B cell (primary cell): ENCODE data around the gene FAM24B. TPM values are rescaled to one million over a fixed set of nuclear protein-coding genes. Genes with fewer than 3 reads are reported as not detected.

Experiments
- ATAC-seq: fragments of 200-7000 bp; cut with Tn5 transposase; one replicate; pipeline ENCODE4 v1.10.0; 2021; ENCODE audit warnings: low read depth, mild to moderate bottlenecking, moderate number of reproducible peaks, moderate library complexity
- CTCF ChIA-PET: fragments of 350-600 bp; sonication (Branson Sonifier 250); formaldehyde crosslinking; loops from one replicate; lab custom pipeline; 2021; ENCODE audit warnings: antibody characterized with exemption, inconsistent platforms; lab: Charles Lee
- POLR2A ChIA-PET: fragments of 350-600 bp; sonication (Branson Sonifier 250); formaldehyde crosslinking; loops from one replicate; lab custom pipeline; 2021; ENCODE audit warnings: antibody characterized with exemption; lab: Charles Lee
- DNase-seq: peaks from one replicate; pipeline ENCODE4 v3.0.0; 2013
- H2AFZ ChIP-seq: 2 replicates; pipeline ENCODE4 v1.6.1; 2012; ENCODE audit warnings: mild to moderate bottlenecking, low read depth, low read length; ENCODE audit not compliant: insufficient read depth, poor library complexity, severe bottlenecking
- H3K27ac ChIP-seq, 2 donors: 1 replicate in 1 of 2; 2 replicates in 1 of 2; pipeline ENCODE4 v1.5.1; 2012 to 2013; ENCODE audit warnings: low read length in 2 of 2, mild to moderate bottlenecking in 2 of 2, moderate library complexity in 1 of 2
- H3K27me3 ChIP-seq, 4 experiments: fragments of 200-600 bp in 1 of 4; sonication (generic) in 1 of 4; replicated peaks in 1 of 4; 1 replicate in 2 of 4; 2 replicates in 2 of 4; pipeline versions ENCODE4 v1.6.1 to v1.7.0; 2013 to 2016; ENCODE audit warnings: low read length in 3 of 4, mild to moderate bottlenecking in 2 of 4, mixed read lengths in 1 of 4, moderate library complexity in 1 of 4; ENCODE audit not compliant: insufficient read depth in 4 of 4, control insufficient read depth in 3 of 4; ENCODE audit errors: control extremely low read depth in 1 of 4
- H3K36me3 ChIP-seq, 2 experiments: replicated peaks in 1 of 2; 1 replicate in 1 of 2; 2 replicates in 1 of 2; pipeline versions ENCODE4 v1.6.1 to v1.7.1; 2013; ENCODE audit warnings: low read length in 1 of 2; ENCODE audit not compliant: insufficient read depth in 2 of 2, control insufficient read depth in 1 of 2; ENCODE audit errors: control extremely low read depth in 1 of 2, extremely low read depth in 1 of 2
- H3K4me1 ChIP-seq, 2 donors: fragments of 200-600 bp in 1 of 2; sonication (generic) in 1 of 2; 1 replicate in 1 of 2; 2 replicates in 1 of 2; pipeline versions ENCODE4 v1.5.1 to v1.6.1; 2013 to 2017; ENCODE audit warnings: low read length in 2 of 2; ENCODE audit not compliant: control insufficient read depth in 2 of 2, insufficient read depth in 2 of 2
- H3K4me2 ChIP-seq: replicated peaks from 2 replicates; pipeline ENCODE3; 2012; ENCODE audit warnings: mild to moderate bottlenecking, low read depth, low read length; ENCODE audit not compliant: poor library complexity, severe bottlenecking
- H3K4me3 ChIP-seq, 5 experiments: fragments of 200-600 bp in 1 of 5; sonication (generic) in 1 of 5; 1 replicate in 3 of 5; 2 replicates in 2 of 5; pipeline versions ENCODE4 v1.5.1 to v1.7.0; 2011 to 2016; ENCODE audit warnings: low read length in 4 of 5, mild to moderate bottlenecking in 4 of 5, low read depth in 2 of 5, control low read depth in 1 of 5, moderate library complexity in 1 of 5; ENCODE audit not compliant: insufficient read depth in 1 of 5; ENCODE audit errors: control extremely low read depth in 1 of 5, extremely low read depth in 1 of 5
- H3K79me2 ChIP-seq: fragments of 200-600 bp; sonication (generic); one replicate; pipeline ENCODE4 v1.6.0; 2016; ENCODE audit warnings: low read length; ENCODE audit not compliant: control insufficient read depth, insufficient read depth
- H3K9ac ChIP-seq: fragments of 200-600 bp; sonication (generic); 2 replicates; pipeline ENCODE4 v1.6.1; 2017; ENCODE audit warnings: mild to moderate bottlenecking, low read length, moderate library complexity
- H3K9me3 ChIP-seq, 3 donors: one replicate each; pipeline versions ENCODE4 v1.6.1 to v1.7.1; 2013; ENCODE audit warnings: low read length in 2 of 3; ENCODE audit not compliant: control insufficient read depth in 2 of 3, insufficient read depth in 1 of 3; ENCODE audit errors: control extremely low read depth in 1 of 3
- H4K20me1 ChIP-seq: 2 replicates; pipeline ENCODE4 v1.6.0; 2012; ENCODE audit warnings: mild to moderate bottlenecking, low read length; ENCODE audit not compliant: insufficient read depth, control insufficient read depth, poor library complexity, severe bottlenecking
- H3K27ac Mint-ChIP-seq: one replicate; pipeline ENCODE4 v1.8.0; 2021; ENCODE audit warnings: mixed read lengths
- H3K27me3 Mint-ChIP-seq: one replicate; pipeline ENCODE4 v1.8.0; 2021; ENCODE audit warnings: mixed read lengths
- H3K4me1 Mint-ChIP-seq: one replicate; pipeline ENCODE4 v1.8.0; 2021; ENCODE audit warnings: mixed read lengths
- H3K4me3 Mint-ChIP-seq: one replicate; pipeline ENCODE4 v1.8.0; 2021; ENCODE audit warnings: mixed read lengths
- H3K9me3 Mint-ChIP-seq: one replicate; pipeline ENCODE4 v1.8.0; 2022; ENCODE audit warnings: mixed read lengths; ENCODE audit not compliant: insufficient read depth
- EZH2 ChIP-seq: IDR thresholded peaks from 2 replicates; pipeline ENCODE4 v1.6.1; 2012; ENCODE audit warnings: borderline replicate concordance, low read depth, mild to moderate bottlenecking, moderate library complexity, low read length; ENCODE audit not compliant: insufficient read depth, poor library complexity, severe bottlenecking
- WGBS: methylation state at CpG from one replicate; pipeline ENCODE4 v1.1.5; 2013; ENCODE audit warnings: missing lambda C conversion rate; ENCODE audit not compliant: insufficient coverage; 5-methylcytosine and 5-hydroxymethylcytosine counted together
- intact Hi-C: fragments of 100-400 bp; cut with micrococcal nuclease; formaldehyde crosslinking; loops from one replicate; pipeline ENCODE4 v1.10.0; 2022
- polyA plus RNA-seq: library from polyadenylated mRNA; depleted of rRNA; stranded (reverse); fragments of >200 nt; gene quantifications from 2 replicates; pipeline ENCODE4 v1.2.3, GENCODE V29; 2012
- total RNA-seq, 2 donors: library from RNA; stranded (reverse); fragments of 120-200 nt in 1 of 2; gene quantifications; 1 replicate in 1 of 2; 2 replicates in 1 of 2; pipeline versions ENCODE4 v1.2.3 to v1.2.4, GENCODE V29; 2013 to 2022
- TF ChIP-seq, protein P1 (sequence below): fragments of 200-600 bp; IDR thresholded peaks from one replicate; pipeline ENCODE4 v1.8.0; 2022; ENCODE audit warnings: antibody characterized with exemption, mild to moderate bottlenecking

Gene FAM24B
- total and polyA plus RNA-seq, 2 donors (not counting 1 experiment from before 2014, with no cell fraction given): 12.5 to 23.4 TPM

DNA sequence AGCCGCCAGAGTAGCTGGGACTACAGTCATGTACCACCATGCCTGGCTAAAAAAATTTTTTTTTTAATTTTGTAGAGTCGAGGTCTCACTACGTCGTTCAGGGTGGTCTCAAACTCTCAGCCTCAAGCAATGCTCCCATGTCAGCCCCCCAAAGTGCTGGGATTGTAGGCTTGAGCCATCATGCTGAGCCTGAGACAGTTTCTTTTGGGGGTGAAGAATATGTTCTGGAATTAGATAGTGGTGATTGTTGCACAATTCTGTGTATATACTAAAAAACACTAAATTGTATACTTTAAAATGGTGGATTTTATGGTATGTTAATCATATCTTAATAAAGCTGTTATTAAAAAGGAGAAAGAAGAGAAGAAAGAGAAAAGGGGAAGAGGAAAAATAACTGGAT, 35.2 kb downstream of the FAM24B start:
- intact Hi-C loops: no loop called here
- Histone ChIP-seq H3K4me1 (no peaks in the 10 kb centered on the region), H3K36me3 (peaks cover 0 to 7% of the 10 kb centered on the region in 2 experiments), H3K27me3 (no peaks in the 10 kb centered on the region), H3K27ac (no peak overlapping the region), H4K20me1 (no peaks in the 10 kb centered on the region), H3K4me3 (no peak overlapping the region), H3K9ac (no peak overlapping the region), H3K4me2 (no peak overlapping the region), H3K9me3 (peaks cover 2 to 6% (median 5%) of the 10 kb centered on the region in 3 donors), H2AFZ (no peak overlapping the region), H3K79me2 (no peaks in the 10 kb centered on the region)
- Mint-ChIP-seq H3K9me3 (no peaks in the 10 kb centered on the region), H3K4me1 (peaks cover 6% of the 10 kb centered on the region), H3K27me3 (no peaks in the 10 kb centered on the region), H3K4me3 (no peak overlapping the region), H3K27ac (no peak overlapping the region)
- ATAC-seq (no peak), DNase-seq (no peak)
- POLR2A ChIA-PET: no interaction called here
- TF ChIP-seq, protein P1, sequence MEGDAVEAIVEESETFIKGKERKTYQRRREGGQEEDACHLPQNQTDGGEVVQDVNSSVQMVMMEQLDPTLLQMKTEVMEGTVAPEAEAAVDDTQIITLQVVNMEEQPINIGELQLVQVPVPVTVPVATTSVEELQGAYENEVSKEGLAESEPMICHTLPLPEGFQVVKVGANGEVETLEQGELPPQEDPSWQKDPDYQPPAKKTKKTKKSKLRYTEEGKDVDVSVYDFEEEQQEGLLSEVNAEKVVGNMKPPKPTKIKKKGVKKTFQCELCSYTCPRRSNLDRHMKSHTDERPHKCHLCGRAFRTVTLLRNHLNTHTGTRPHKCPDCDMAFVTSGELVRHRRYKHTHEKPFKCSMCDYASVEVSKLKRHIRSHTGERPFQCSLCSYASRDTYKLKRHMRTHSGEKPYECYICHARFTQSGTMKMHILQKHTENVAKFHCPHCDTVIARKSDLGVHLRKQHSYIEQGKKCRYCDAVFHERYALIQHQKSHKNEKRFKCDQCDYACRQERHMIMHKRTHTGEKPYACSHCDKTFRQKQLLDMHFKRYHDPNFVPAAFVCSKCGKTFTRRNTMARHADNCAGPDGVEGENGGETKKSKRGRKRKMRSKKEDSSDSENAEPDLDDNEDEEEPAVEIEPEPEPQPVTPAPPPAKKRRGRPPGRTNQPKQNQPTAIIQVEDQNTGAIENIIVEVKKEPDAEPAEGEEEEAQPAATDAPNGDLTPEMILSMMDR: no peak
- TF ChIP-seq EZH2: no peak
- WGBS: 100% methylated on average over 1 of the region's 4 CpGs
- CTCF ChIA-PET: no interaction called here

DNA sequence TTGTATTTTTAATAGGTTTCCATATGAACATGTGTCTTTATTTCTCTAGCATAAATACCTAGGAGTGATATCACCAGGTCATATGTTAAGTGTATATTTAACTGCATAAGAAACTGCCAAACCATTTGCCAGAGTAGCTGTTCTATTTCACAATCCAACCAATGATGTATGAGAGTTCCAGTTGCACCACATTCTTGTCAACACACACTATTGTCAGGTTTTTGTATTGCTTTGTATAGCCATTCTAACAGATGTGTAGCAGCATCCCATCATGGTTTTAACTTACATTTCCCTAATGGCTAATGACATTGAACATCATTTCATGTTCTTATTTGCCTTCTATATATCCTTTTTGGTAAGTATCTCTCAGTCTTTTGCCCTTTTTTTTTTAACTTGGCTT, 37.8 kb downstream of the FAM24B start:
- TF ChIP-seq, protein P1: no peak
- TF ChIP-seq EZH2: no peak
- no peak overlapping the region for H3K4me2 ChIP-seq
- no peaks in the 10 kb centered on the region for H4K20me1 ChIP-seq
- H3K9ac ChIP-seq: no peak overlapping the region
- ATAC-seq (no peak), DNase-seq (no peak)
- CTCF ChIA-PET: no interaction called here
- POLR2A ChIA-PET: no interaction called here
- H3K4me1 ChIP-seq: no peaks in the 10 kb centered on the region
- H3K79me2 ChIP-seq: no peaks in the 10 kb centered on the region
- Mint-ChIP-seq H3K9me3 (no peaks in the 10 kb centered on the region), H3K27ac (no peak overlapping the region), H3K4me1 (no peaks in the 10 kb centered on the region), H3K27me3 (no peaks in the 10 kb centered on the region), H3K4me3 (no peak overlapping the region)
- peaks cover 0 to 4% of the 10 kb centered on the region in 2 experiments for H3K36me3 ChIP-seq
- intact Hi-C loops: no loop called here
- no peak overlapping the region for H2AFZ ChIP-seq
- H3K27me3 ChIP-seq: no peaks in the 10 kb centered on the region
- H3K27ac ChIP-seq: no peak overlapping the region
- peaks cover 0 to 6% (median 2%) of the 10 kb centered on the region in 3 donors for H3K9me3 ChIP-seq
- no peak overlapping the region for H3K4me3 ChIP-seq
